Iris pigment epithelial cell (primary cell): ENCODE results near the gene KIDINS220.

Source experiments
- DNase-seq: peaks from one replicate; pipeline ENCODE4 v3.0.0-alpha.2; 2011; ENCODE audit warnings: low read depth

KIDINS220 gene

DNA sequence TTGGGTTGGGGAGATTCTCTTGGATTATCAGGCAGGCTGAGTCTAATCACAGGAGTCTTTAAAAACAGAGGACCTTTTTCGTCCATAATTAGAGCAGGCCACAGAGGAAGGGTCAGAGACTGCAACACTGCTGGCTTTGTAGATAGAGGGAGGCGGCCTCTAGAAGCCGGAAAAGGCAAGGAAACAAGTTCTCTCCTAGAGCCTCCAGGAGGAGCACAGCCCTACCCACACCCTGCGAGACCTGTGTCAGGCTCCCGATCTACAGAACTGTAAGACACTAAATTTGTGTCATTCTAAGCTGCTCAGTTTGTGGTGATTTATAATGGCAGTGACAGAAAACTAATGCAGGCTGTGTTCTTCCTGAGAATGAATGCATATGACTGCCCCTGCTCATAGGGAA, 140.2 kb downstream of the KIDINS220 start:
- DNase-seq, result no peak

DNA sequence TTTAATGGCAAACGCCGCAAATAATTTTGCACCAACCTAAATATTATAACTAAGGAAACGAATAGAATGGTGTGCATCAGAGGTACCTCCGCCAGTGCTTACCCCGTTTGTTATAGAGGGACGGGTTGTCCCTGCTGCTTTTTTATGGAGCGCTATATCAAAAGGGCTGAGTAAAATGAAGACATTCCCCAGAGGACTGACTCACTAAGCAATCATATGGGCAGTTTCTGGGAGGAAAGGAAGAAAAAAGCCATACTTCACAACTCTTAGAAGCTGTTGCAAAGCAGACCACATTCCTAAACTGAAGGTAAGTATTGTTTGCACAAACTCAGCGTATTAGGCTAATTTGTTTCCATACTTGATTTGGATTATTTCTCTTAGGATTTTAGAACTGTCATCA, 142.7 kb downstream of the KIDINS220 start:
- peak; percentile 8 for DNase-seq

DNA sequence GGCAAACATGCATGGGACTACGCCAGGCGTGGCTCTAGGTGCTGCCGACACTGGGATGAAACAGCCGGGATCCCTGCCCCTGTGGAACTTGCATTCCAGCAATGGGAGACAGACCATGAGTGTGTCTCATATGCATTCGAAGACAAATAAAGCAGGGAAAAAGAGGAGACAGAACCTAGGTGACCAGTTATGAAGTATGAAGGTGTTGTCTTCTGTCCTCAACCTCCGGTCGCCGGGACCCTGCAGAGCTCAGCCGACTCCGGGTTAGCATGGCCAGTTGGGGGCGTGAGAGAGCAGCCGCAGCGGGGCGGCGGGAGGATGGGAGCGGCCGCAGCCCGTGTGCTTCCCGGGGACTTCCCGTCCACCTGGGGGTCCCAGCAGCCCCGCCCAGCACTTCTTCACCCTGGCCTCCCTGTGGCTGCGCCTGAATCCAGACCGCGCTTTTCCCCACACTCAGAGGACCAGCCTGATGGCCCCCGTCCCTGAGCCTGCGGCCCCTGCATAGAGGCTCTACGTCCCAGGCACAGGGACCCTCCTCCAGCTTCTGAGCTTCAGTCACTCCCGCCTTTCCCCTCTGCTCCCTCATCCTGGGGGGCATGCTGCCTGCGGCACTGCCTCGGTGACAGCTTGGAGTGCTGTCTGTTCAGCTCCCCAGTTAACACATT, 144.1 kb downstream of the KIDINS220 start:
- peak; percentile 11 for DNase-seq

DNA sequence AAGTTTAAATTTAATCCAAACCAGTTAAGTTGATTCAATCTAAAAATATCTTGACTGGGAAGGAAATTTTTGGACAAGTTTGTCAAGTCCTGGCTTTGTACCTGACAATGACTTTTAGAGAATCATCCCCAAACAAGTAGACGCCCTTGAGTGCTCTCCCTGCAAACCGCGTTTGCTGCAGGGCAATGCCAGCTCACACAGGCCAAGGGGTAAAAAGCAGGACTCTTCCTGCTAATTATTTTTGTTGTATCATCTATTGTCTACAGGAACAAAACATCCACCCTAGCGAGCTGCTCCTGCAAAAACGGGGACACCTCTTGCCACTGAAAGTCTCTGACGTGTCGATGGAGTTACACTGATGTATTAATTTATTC, 144.6 kb downstream of the KIDINS220 start:
- no peak for DNase-seq

DNA sequence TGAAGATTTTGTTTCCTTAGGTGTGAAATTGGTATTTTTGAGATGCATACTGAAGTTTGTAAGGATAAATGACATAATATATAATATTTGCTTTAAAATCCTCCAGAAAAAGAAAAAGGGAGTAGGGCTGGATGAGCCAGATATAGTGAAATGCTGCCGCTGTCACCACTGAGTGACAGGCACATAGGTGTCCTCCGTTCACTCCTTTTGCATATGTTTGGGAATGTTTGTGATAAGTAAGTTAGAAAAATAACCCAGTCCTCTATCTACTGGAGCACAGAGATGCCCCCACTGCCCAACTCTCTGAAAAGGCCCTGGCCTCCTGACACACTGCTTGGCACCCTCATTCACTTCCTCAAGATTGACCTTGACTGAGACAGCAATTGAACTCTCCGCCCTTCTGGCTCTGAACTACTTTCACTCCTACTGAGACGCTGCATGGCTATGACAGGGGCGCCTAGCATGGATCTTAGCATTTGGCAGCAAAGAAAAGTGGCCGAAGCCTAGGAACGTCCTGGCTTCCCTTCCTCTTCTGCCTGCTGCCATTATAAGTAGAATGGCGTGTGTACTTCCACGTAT, 145.5 kb downstream of the KIDINS220 start:
- DNase-seq, result no peak

DNA sequence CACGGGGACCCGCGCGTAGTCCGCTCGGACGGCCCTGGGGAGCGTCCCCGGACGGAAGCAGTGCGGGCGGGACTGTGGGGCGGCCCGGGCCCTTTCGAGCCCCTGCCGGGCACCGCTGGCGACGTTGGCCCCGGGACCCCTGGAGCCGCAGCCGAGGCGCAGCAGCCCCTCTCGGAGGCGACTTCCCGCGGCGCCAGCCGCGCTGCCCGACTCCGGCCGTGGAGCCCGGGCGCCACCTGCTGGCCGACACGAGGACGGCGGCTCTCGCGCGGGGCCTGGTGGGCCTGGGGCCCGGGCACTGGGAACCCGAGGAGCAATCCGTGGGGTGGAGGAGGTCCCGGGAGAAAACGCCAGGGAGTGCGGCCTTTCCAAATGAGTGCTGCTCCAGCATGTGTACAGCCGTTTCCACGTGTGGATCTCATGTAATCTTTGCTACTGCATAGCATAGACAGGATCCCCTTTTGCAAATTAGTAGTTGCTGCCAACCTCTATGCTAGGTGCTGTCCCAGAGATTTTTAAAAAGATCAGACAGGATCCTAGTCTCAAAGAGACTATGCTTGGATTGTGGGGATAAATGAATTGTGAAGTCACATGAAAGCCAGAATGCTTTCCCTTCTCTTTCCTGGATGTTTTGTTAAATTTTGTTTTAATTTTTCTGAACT, 151.6 kb downstream of the KIDINS220 start:
- no peak for DNase-seq

DNA sequence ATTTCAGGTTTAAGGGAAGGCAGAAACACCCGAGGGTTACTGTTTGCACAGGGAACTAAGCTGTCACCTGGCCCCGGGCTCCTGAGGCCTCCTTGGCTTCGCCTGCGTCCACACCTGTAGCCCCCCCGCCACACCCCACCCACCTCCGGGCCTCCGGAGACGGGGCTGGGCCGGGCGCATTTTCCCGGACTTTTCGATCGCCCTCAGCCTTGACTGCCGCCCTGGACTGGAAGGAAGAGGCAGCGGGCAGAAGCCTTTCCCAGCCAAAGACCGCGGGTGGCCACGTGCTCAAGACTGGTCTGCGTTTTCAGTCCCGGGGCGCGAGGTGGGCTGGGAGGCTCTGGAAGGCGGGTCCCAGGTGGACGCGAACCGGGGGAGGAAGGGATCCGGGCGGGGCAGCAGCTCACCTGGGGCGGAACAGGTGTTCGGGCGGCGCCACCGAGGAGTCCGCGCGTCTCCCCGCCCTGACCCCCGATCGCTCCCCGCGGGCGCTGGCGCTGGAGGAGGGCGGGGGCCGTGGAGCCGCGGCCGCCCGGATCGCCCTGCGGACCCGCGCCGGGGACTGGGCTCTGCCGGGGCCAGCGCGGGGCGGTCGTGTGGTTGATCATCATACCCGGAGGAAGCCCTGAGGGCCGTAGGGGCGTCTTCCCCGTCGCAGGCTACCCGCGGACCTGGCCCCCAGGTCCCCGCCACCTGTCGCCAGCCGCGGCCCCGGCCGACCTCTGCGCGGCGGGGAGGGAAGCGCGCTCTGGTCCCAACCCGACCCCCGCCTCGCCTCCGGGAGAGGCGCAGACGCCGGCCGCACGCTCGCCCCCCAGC, 152.3 kb downstream of the KIDINS220 start:
- DNase-seq, result peak; percentile 10

DNA sequence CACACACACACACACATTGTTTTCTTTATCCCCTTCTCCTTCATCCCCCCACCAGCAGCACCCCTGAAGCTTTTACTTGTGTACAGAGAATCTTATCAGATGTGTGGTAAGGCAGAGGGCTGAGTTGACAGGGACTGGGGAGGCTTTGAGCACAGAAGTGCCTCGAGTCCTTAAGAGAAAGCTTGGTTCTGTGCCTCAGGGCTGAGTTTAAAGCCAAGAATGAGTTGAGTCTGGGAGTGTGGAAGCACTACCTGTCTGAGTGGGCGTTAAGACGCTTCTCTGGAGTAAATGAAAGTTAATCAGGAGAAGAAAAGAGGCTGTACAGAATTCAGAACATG, 152.9 kb downstream of the KIDINS220 start:
- DNase-seq, result no peak

DNA sequence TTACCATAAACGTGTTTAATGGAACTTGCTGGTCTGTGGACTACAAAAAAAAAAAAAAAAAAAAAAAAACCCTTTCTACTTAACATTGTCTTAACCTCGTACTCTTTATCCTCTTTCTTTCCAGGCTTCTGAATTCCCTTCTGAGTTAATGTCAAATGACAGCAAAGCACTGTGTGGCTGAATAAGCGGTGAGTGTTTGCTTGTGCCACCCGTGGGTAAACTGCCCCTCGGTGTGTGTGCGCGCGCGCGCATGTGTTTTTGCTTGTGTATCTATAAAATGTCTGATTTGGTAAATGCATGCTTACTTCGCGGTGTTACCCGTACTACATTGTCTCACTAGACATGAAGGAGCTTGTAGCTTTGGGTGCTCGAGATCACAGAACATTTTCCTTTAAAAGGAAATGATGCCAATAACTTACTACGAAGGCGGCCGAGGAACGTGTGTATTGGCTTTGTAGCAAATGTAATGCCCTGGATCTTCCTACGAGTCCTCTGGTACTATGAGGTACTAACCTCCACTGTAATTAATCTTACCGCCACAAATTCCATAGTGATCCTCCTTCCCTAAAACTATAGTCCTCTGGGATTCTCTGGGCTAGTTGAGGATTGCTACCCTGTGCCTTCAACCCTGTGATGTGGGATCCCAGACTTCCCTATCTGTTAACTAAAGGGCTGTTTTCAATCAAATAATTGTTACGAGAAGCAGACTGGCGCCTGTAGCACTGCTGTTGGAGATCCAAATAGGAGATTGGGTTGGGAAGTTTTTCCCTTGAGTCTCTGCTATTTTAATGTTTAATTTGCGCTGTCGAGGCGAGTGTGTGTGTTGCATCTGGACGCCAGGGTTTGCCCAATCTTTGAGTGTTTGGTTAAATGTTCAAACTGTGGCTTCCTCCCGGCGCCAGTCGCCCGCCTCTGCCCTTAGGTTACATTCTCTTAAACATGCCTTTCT, 154.4 kb downstream of the KIDINS220 start:
- DNase-seq, result peak; percentile 32

DNA sequence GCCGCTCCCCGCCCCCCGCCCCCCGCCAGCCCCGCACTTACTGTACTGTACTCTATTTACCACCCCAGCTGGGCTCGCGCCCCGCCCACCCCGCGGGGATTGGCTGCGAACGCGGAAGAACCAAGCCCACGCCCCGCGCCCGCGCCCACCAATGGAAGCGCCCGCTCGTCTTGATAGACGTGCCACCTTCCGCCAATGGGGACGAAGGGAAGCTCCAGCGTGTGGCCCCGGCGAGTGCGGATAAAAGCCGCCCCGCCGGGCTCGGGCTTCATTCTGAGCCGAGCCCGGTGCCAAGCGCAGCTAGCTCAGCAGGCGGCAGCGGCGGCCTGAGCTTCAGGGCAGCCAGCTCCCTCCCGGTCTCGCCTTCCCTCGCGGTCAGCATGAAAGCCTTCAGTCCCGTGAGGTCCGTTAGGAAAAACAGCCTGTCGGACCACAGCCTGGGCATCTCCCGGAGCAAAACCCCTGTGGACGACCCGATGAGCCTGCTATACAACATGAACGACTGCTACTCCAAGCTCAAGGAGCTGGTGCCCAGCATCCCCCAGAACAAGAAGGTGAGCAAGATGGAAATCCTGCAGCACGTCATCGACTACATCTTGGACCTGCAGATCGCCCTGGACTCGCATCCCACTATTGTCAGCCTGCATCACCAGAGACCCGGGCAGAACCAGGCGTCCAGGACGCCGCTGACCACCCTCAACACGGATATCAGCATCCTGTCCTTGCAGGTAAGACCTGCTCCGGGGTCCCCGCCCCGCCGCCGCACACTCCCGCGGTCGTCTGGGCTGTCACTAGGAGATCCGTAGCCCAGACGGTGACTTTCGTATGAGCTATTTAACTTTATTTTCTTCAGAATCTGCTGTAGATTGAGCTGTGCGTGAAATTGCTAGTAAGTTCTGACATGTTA, 155.4 kb downstream of the KIDINS220 start, which contains the start of gene ID2:
TSS of gene ID2 (plus strand) at position 271 of the 907 bp plus-strand sequence. CDS start at position 381, 110 bp downstream.
- DNase-seq, result peak; percentile 98

DNA sequence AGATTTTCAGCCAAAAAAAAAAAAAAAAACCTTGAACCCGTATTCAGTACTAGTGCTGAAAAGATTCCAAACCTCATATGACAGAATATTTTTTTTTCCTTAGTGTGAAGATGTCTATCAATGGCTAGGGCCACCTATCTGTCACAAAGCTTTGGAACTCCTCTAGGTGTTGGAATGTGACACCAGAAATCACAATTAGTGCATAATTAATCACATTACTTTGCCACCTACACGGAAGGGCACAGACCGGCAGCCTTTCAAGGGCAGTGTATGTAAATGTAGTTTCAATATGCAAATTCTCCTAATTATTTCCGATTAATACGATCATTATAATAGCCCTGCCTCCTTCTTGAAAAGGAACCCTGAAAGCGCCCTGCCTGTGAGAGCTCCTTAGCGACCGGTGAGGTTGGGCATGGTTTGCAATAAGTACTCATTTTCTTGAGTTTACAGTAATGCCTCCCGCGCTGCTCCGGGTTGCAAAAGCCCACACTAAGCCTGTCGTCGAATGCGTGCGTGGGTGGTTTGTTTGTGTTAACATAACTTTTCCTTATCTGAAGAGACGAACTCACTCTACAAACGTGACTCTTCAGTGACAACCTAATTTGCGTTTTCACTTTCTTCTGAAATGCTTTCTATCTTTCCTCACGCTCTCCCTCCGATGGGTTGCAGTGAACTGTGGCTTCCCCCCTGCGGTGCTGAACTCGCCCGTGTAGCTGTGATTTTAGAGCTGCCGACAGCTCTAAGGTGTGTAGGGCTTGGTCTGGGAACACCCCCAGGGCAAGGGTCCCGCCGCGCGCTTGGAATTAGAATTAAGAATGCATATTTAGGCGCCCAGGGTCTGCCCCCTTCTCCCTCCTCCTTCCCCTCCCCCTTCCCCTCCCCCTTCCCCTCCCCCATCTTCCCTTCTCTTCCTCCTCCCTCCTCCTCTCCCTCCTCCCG, 156.3 kb downstream of the KIDINS220 start:
- DNase-seq, result peak; percentile 89

DNA sequence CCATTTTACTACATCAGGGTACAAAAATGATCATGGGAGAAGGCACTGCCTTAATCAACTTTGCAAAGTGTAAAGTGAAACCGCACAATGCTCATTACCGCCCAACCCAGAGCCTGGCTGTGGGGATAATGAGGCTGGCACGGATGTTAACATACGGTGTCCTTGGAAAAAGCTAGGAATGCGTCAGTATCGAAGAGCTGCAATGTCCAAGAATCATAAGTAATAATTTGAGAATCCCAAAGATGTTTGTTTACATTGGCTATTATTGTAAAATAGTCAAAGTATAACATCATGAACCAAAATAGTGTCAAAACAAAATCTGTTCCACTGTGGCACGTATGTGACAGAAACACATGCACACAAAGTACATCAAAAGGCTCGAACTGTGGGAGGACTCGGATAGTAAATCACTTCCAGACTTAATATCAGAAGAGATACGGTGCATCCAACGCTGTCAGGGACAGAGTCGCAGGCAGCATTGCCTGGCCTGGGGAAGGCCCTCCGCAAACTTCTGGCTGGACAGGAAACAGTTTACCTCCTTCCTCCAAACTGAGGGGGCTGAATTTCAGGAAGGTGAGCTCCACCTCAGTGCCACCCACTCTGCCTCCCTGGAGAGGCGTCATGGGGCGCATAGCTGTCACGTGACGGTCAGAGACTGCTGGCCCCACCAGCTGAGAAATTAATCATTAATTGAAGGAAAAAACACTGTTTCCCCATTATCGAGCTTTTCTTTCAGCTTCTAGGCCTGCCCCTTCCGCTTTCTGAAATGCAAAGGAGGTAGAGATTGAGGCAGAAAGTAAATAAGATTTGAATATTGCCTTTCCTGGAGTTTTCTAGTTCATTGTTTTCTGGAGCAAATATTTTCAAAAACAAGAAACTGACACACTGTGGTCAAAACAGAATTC, 157.3 kb downstream of the KIDINS220 start:
- peak; percentile 22 for DNase-seq

DNA sequence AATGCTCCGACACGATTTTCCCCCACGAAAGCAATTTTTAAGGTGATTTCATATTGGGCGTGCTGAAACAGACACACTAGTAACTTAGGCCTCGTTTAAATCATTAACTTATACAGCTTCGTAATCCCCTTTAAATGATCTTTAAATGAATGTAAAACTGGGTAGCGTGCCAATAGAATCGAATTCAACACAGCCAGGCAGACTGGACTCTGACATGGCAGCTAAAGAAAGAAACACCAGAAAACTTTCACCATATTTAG, 157.9 kb downstream of the KIDINS220 start:
- no peak for DNase-seq
